Liver (tissue), 9 donors: Measurements from ENCODE around the gene VDR. TPM values are rescaled to one million over a fixed set of nuclear protein-coding genes. Genes with fewer than 3 reads are reported as not detected.
A peak's percentile ranks its signal among the peaks of the same experiment; 100 is the strongest.

Experiments used
- DNase-seq: peaks from one replicate; pipeline ENCODE4 v3.0.0-alpha.2; 2017; ENCODE audit warnings: low spot score
- H3K27ac ChIP-seq, 2 donors: one replicate each; pipeline ENCODE4 v1.7.0; 2013; ENCODE audit warnings: inconsistent platforms in 2 of 2, low read length in 2 of 2, control low read depth in 1 of 2, low read depth in 1 of 2, mild to moderate bottlenecking in 1 of 2
- H3K27me3 ChIP-seq, 4 donors: one replicate each; pipeline versions ENCODE4 v1.6.1 to v1.7.0; 2013; ENCODE audit warnings: low read length in 3 of 4, inconsistent platforms in 1 of 4, mild to moderate bottlenecking in 1 of 4, moderate library complexity in 1 of 4; ENCODE audit not compliant: control insufficient read depth in 4 of 4, insufficient read depth in 4 of 4
- H3K36me3 ChIP-seq, 4 donors: one replicate each; pipeline versions ENCODE4 v1.6.1 to v1.7.0; 2013; ENCODE audit warnings: low read length in 3 of 4, mild to moderate bottlenecking in 3 of 4, low read depth in 1 of 4, moderate library complexity in 1 of 4; ENCODE audit not compliant: control insufficient read depth in 4 of 4, insufficient read depth in 3 of 4
- H3K4me1 ChIP-seq, 4 donors: one replicate each; pipeline versions ENCODE4 v1.6.1 to v1.7.0; 2013; ENCODE audit warnings: low read length in 3 of 4, mild to moderate bottlenecking in 3 of 4, moderate library complexity in 1 of 4; ENCODE audit not compliant: control insufficient read depth in 4 of 4, insufficient read depth in 4 of 4
- H3K4me3 ChIP-seq, 3 donors: one replicate each; pipeline versions ENCODE4 v1.6.1 to v1.7.0; 2013; ENCODE audit warnings: low read length in 3 of 3, control low read depth in 1 of 3, low read depth in 1 of 3, mild to moderate bottlenecking in 1 of 3
- H3K9ac ChIP-seq, 2 donors: one replicate each; pipeline ENCODE4 v1.7.0; 2013; ENCODE audit warnings: low read length in 2 of 2, mild to moderate bottlenecking in 2 of 2, moderate library complexity in 2 of 2, control low read depth in 1 of 2, low read depth in 1 of 2
- H3K9me3 ChIP-seq, 4 donors: one replicate each; pipeline versions ENCODE4 v1.6.1 to v1.7.0; 2013; ENCODE audit warnings: low read length in 3 of 4; ENCODE audit not compliant: control insufficient read depth in 4 of 4
- ATF3 ChIP-seq: IDR thresholded peaks from 2 replicates; pipeline ENCODE4 v1.6.1; 2016; ENCODE audit warnings: antibody characterized with exemption
- FOXA1 ChIP-seq: IDR thresholded peaks from 2 replicates; pipeline ENCODE4 v1.6.1; 2016; ENCODE audit warnings: antibody characterized with exemption
- FOXA2 ChIP-seq: IDR thresholded peaks from 2 replicates; pipeline ENCODE4 v1.6.1; 2016; ENCODE audit warnings: antibody characterized with exemption
- GABPA ChIP-seq, 2 donors: IDR thresholded peaks in 1 of 2; conservative IDR thresholded peaks in 1 of 2; 2 replicates each; pipeline ENCODE4 v1.6.1; 2016; ENCODE audit warnings: antibody characterized with exemption in 2 of 2, mild to moderate bottlenecking in 1 of 2, moderate library complexity in 1 of 2
- HNF4A ChIP-seq, 2 donors: conservative IDR thresholded peaks; 2 replicates each; pipeline ENCODE4 v1.6.1; 2016; ENCODE audit warnings: antibody characterized with exemption in 2 of 2, mild to moderate bottlenecking in 2 of 2
- HNF4G ChIP-seq: IDR thresholded peaks from 2 replicates; pipeline ENCODE4 v1.6.1; 2016; ENCODE audit warnings: antibody characterized with exemption
- JUND ChIP-seq, 2 donors: IDR thresholded peaks; 2 replicates each; pipeline ENCODE4 v1.6.1; 2016; ENCODE audit warnings: antibody characterized with exemption in 2 of 2
- MAX ChIP-seq: IDR thresholded peaks from 2 replicates; pipeline ENCODE4 v1.6.1; 2016; ENCODE audit warnings: antibody characterized with exemption
- NR2F2 ChIP-seq: IDR thresholded peaks from 2 replicates; pipeline ENCODE4 v1.6.1; 2016; ENCODE audit warnings: antibody characterized with exemption
- RAD21 ChIP-seq, 2 donors: IDR thresholded peaks; 2 replicates each; pipeline ENCODE4 v1.6.1; 2016; ENCODE audit warnings: antibody characterized with exemption in 2 of 2, mild to moderate bottlenecking in 2 of 2
- REST ChIP-seq: IDR thresholded peaks from 2 replicates; pipeline ENCODE4 v1.6.1; 2016; ENCODE audit warnings: antibody characterized with exemption, mild to moderate bottlenecking
- RXRA ChIP-seq, 2 donors: IDR thresholded peaks; 2 replicates each; pipeline ENCODE4 v1.6.1; 2017 to 2018; ENCODE audit warnings: antibody characterized with exemption in 2 of 2, mild to moderate bottlenecking in 1 of 2
- SP1 ChIP-seq: IDR thresholded peaks from 2 replicates; pipeline ENCODE4 v1.6.1; 2018; ENCODE audit warnings: antibody characterized with exemption, mild to moderate bottlenecking
- TAF1 ChIP-seq: conservative IDR thresholded peaks from 2 replicates; pipeline ENCODE4 v1.6.1; 2016; ENCODE audit warnings: antibody characterized with exemption, mild to moderate bottlenecking
- YY1 ChIP-seq: IDR thresholded peaks from 2 replicates; pipeline ENCODE4 v1.6.1; 2016; ENCODE audit warnings: antibody characterized with exemption, mild to moderate bottlenecking
- WGBS: extraction: QIAGEN DNeasy Blood & Tissue Kit; methylation state at CpG from one replicate; pipeline ENCODE4 v1.1.7; 2013; 5-methylcytosine and 5-hydroxymethylcytosine counted together
- polyA plus RNA-seq, 2 donors: library from polyadenylated mRNA; stranded (reverse) in 1 of 2; unstranded in 1 of 2; fragments of 200-250 nt in 1 of 2; fragments of >200 nt in 1 of 2; fragmentation: Nextera tagmentation in 1 of 2; extraction: Ambion mirVana in 1 of 2; gene quantifications; one replicate each; pipeline versions ENCODE4 v1.2.1 to v1.2.3, GENCODE V29; 2013 to 2015
- total RNA-seq, 2 donors: library from RNA; depleted of rRNA; stranded (reverse); fragments of >200 nt; gene quantifications; one replicate each; pipeline ENCODE4 v1.2.3, GENCODE V29; 2014
- TF ChIP-seq, protein P1 (sequence below): fragments of 150-350 bp; IDR thresholded peaks from 2 replicates; pipeline ENCODE4 v1.5.1; 2017; ENCODE audit warnings: improper control_type of control experiment, low read depth, low read length; ENCODE audit not compliant: missing input control
- TF ChIP-seq, protein P2 (sequence below): IDR thresholded peaks from 2 replicates; pipeline ENCODE4 v1.6.1; 2016; ENCODE audit warnings: antibody characterized with exemption
- donor health status: healthy.
- donor health status: healthy.
- donor health status: healthy.
- donor health status: healthy.
- donor health status: healthy.

Gene VDR
- total and polyA plus RNA-seq, 4 donors: 0.25 to 0.47 (median 0.35) TPM

DNA sequence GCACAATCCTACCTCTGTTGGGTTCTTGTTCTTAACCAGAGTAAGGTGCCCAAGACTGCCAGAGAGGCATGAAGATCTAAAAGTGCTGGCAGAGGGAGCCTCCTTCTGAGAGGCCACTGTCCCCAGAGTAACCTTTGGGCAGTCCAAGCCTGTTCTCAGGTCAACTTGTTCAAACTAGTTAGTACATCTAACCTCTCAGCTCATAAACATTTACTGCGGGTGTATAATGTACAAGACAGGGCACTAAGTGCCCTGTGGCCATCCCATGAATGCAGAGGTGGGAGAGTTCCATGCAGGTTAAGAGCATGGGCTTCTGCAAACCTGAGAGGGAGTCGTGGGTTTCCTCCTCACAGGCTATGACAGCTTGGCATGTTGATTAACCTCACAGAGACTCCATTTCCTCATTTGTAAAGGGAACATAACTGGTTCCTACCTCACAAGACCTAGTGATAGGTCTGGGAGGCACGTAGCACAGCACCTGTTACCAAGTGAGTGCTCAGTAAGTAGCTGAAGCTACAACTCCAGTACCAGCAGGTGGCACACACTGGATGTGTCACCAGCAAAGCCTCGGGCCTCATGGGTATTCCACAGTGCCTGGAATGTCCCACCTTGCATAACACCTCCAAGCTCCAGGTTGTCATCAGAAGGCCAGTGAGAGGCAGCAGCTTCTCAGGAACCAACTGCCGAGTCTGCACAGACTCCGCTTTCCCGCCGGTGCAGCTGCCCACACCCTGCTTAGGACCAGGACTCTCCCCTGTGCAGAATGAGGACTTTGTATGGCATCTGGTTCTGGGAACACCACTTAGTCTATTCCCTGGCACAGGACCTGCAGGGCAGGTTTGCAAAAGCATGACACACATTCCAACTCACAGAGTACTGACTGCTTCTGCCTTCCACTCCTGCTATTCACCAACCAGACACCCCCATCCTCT lies 4.4 kb downstream of the VDR start:
- Histone ChIP-seq H3K4me1 (peaks cover 5 to 18% (median 10%) of the 10 kb centered on the region in 4 donors), H3K36me3 (no peaks in the 10 kb centered on the region), H3K9me3 (no peaks in the 10 kb centered on the region), H3K27ac (no peak overlapping the region), H3K9ac (no peak overlapping the region), H3K27me3 (no peaks in the 10 kb centered on the region), H3K4me3 (no peak overlapping the region)
- WGBS: 61% methylated on average over 8 of the region's 8 CpGs
- TF ChIP-seq RAD21 (IDR thresholded peaks at IDR 0.05): peak; percentile 42 to 76
- TF ChIP-seq FOXA2: no peak
- TF ChIP-seq, protein P1, sequence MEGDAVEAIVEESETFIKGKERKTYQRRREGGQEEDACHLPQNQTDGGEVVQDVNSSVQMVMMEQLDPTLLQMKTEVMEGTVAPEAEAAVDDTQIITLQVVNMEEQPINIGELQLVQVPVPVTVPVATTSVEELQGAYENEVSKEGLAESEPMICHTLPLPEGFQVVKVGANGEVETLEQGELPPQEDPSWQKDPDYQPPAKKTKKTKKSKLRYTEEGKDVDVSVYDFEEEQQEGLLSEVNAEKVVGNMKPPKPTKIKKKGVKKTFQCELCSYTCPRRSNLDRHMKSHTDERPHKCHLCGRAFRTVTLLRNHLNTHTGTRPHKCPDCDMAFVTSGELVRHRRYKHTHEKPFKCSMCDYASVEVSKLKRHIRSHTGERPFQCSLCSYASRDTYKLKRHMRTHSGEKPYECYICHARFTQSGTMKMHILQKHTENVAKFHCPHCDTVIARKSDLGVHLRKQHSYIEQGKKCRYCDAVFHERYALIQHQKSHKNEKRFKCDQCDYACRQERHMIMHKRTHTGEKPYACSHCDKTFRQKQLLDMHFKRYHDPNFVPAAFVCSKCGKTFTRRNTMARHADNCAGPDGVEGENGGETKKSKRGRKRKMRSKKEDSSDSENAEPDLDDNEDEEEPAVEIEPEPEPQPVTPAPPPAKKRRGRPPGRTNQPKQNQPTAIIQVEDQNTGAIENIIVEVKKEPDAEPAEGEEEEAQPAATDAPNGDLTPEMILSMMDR: peak; percentile 15
- no peak for DNase-seq

DNA sequence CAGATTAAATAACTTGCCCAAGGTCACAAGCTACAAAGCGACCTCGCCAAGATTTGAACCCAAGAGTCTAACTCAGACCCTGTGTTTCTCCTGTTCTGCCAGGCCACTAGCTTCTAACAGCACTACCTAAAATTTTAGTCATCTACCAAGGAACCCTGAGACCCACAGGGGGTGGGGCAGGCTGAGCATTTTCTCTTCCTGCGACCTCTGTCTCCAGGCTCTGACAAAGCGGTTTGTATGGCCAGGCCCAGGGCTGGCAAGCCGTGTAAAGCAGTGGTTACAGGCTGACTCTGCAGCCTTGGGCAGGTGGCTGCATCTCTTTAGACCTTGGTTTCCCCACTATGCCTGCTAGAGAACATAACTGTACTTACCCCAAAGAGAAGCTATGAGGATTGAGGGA lies 5.3 kb downstream of the VDR start:
- Histone ChIP-seq H3K27me3 (no peaks in the 10 kb centered on the region), H3K4me3 (no peak overlapping the region), H3K27ac (no peak overlapping the region), H3K9me3 (no peaks in the 10 kb centered on the region), H3K9ac (no peak overlapping the region), H3K36me3 (no peaks in the 10 kb centered on the region), H3K4me1 (peaks cover 1 to 10% (median 5%) of the 10 kb centered on the region in 4 donors)
- TF ChIP-seq FOXA1: no peak
- WGBS: 92% methylated on average over 5 of the region's 5 CpGs
- DNase-seq: no peak

DNA sequence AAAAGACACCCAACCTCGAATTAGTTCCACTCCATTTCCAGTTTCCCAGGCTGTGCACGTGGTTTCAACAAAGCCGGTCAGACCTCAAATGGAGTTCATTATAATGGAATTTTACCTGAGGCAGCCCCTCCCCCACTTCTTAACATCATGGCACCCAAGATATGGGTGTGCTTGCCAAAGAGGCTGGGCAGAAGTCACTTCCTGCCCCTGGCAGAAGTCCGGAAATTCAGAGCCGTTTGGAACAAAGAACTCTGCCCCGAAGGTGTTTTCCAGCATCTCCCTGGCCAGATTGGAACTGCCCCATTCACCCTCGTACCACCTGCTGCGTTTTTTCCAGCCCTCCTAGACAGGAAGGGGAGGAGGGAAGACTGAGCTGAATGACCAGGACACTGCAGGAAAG lies 8.2 kb downstream of the VDR start:
- 30% methylated on average over 8 of the region's 8 CpGs for WGBS
- Histone ChIP-seq H3K9ac (no peak overlapping the region), H3K9me3 (no peaks in the 10 kb centered on the region), H3K27me3 (no peaks in the 10 kb centered on the region), H3K27ac (no peak overlapping the region), H3K4me3 (no peak overlapping the region), H3K36me3 (no peaks in the 10 kb centered on the region), H3K4me1 (peaks cover 0 to 8% (median under 1%) of the 10 kb centered on the region in 4 donors)
- TF ChIP-seq FOXA2 (no peak), TAF1 (no peak), MAX (no peak), SP1 (no peak), GABPA (IDR thresholded peaks at IDR 0.05 in 1 of 2, conservative IDR thresholded peaks at IDR 0.05 in 1 of 2) (no peak), HNF4G (no peak), YY1 (no peak), JUND (IDR thresholded peaks at IDR 0.05) (no peak), ATF3 (no peak), HNF4A (conservative IDR thresholded peaks at IDR 0.05) (no peak), RXRA (IDR thresholded peaks at IDR 0.05) (no peak), FOXA1 (no peak), NR2F2 (no peak), REST (no peak)
- TF ChIP-seq, protein P1: no peak
- TF ChIP-seq, protein P2, sequence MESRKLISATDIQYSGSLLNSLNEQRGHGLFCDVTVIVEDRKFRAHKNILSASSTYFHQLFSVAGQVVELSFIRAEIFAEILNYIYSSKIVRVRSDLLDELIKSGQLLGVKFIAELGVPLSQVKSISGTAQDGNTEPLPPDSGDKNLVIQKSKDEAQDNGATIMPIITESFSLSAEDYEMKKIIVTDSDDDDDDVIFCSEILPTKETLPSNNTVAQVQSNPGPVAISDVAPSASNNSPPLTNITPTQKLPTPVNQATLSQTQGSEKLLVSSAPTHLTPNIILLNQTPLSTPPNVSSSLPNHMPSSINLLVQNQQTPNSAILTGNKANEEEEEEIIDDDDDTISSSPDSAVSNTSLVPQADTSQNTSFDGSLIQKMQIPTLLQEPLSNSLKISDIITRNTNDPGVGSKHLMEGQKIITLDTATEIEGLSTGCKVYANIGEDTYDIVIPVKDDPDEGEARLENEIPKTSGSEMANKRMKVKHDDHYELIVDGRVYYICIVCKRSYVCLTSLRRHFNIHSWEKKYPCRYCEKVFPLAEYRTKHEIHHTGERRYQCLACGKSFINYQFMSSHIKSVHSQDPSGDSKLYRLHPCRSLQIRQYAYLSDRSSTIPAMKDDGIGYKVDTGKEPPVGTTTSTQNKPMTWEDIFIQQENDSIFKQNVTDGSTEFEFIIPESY: no peak
- DNase-seq: no peak
